ENCODE results near the gene UACA. TPM values are rescaled to one million over a fixed set of nuclear protein-coding genes. Genes with fewer than 3 reads are reported as not detected.

UACA gene
- total and polyA plus RNA-seq, 2 donors from 2014 or later = 49.6 to 92.7 TPM

GRCh38 chr15:70669966-70670658 is 93.2 kb downstream of the UACA start:
- H3K27ac ChIP-seq (ENCODE audit: low read depth in 2 of 2, low read length in 2 of 2) = no peak overlapping the region
- FAIRE-seq = no peak
- DNase-seq = peak in 4 of 5 donors; percentile 44 to 76 (median 49)
- no peak for TF ChIP-seq CTCF (IDR thresholded peaks at IDR 0.05; ENCODE audit: borderline replicate concordance, extremely low read depth, insufficient read depth)
- no peaks in the 10 kb centered on the region for H3K27me3 ChIP-seq (ENCODE audit: control insufficient read depth, insufficient read depth, low read length)
- H3K4me1 ChIP-seq (ENCODE audit: control insufficient read depth in 2 of 3, insufficient read depth in 2 of 3, low read depth in 1 of 3, low read length in 3 of 3) = peaks cover 0 to 4% (median 0%) of the 10 kb centered on the region in 3 donors
- H3K4me3 ChIP-seq (ENCODE audit: low read length in 3 of 3) = peak overlapping the region in 1 of 3 donors; percentile 17
- H3K9ac ChIP-seq (ENCODE audit: low read length in 3 of 3) = no peak overlapping the region
- H3K9me3 ChIP-seq (ENCODE audit: control insufficient read depth in 2 of 3, insufficient read depth in 1 of 3, low read length in 3 of 3) = no peaks in the 10 kb centered on the region
- intact Hi-C loops (cut with DNase I) = loop anchor here (10.0 kb wide), 1 partner anchor 145 kb away; no protein-coding TSS in a partner anchor
- H3K36me3 ChIP-seq (ENCODE audit: control insufficient read depth in 2 of 3, insufficient read depth in 3 of 3, low read length in 3 of 3) = peaks cover 2 to 15% (median 3%) of the 10 kb centered on the region in 3 donors

- peaks cover 2 to 15% (median 3%) of the 10 kb centered on the region in 3 donors for H3K36me3 ChIP-seq (ENCODE audit: control insufficient read depth in 2 of 3, insufficient read depth in 3 of 3, low read length in 3 of 3)
- no peak overlapping the region for H3K27ac ChIP-seq (ENCODE audit: low read depth in 2 of 2, low read length in 2 of 2)
- peaks cover 0 to 4% (median 0%) of the 10 kb centered on the region in 3 donors for H3K4me1 ChIP-seq (ENCODE audit: control insufficient read depth in 2 of 3, insufficient read depth in 2 of 3, low read depth in 1 of 3, low read length in 3 of 3)
- no peak for FAIRE-seq
- TF ChIP-seq CTCF (IDR thresholded peaks at IDR 0.05; ENCODE audit: borderline replicate concordance, extremely low read depth, insufficient read depth) = no peak
- H3K9me3 ChIP-seq (ENCODE audit: control insufficient read depth in 2 of 3, insufficient read depth in 1 of 3, low read length in 3 of 3) = no peaks in the 10 kb centered on the region
- H3K4me3 ChIP-seq (ENCODE audit: low read length in 3 of 3) = no peak overlapping the region
- H3K27me3 ChIP-seq (ENCODE audit: control insufficient read depth, insufficient read depth, low read length) = no peaks in the 10 kb centered on the region
- intact Hi-C loops (cut with DNase I) = no loop called here
- H3K9ac ChIP-seq (ENCODE audit: low read length in 3 of 3) = no peak overlapping the region
- no peak for DNase-seq
Measured at GRCh38 chr15:70669006-70669602, 94.3 kb downstream of the UACA start.

GRCh38 chr15:70665599-70665998 is 97.8 kb downstream of the UACA start:
- peaks cover 2 to 20% (median 5%) of the 10 kb centered on the region in 3 donors for H3K36me3 ChIP-seq (ENCODE audit: control insufficient read depth in 2 of 3, insufficient read depth in 3 of 3, low read length in 3 of 3)
- DNase-seq (no peak), FAIRE-seq (no peak)
- no peak overlapping the region for H3K27ac ChIP-seq (ENCODE audit: low read depth in 2 of 2, low read length in 2 of 2)
- H3K27me3 ChIP-seq (ENCODE audit: control insufficient read depth, insufficient read depth, low read length) = no peaks in the 10 kb centered on the region
- intact Hi-C loops (cut with DNase I) = no loop called here
- H3K9me3 ChIP-seq (ENCODE audit: control insufficient read depth in 2 of 3, insufficient read depth in 1 of 3, low read length in 3 of 3) = no peaks in the 10 kb centered on the region
- H3K4me3 ChIP-seq (ENCODE audit: low read length in 3 of 3) = no peak overlapping the region
- H3K9ac ChIP-seq (ENCODE audit: low read length in 3 of 3) = no peak overlapping the region
- peaks cover 0 to 4% (median 0%) of the 10 kb centered on the region in 3 donors for H3K4me1 ChIP-seq (ENCODE audit: control insufficient read depth in 2 of 3, insufficient read depth in 2 of 3, low read depth in 1 of 3, low read length in 3 of 3)
- TF ChIP-seq CTCF (IDR thresholded peaks at IDR 0.05; ENCODE audit: borderline replicate concordance, extremely low read depth, insufficient read depth) = no peak
